Chondrocyte (in vitro differentiated cells): Measurements from ENCODE around the gene DPP8. TPM values are rescaled to one million over a fixed set of nuclear protein-coding genes. Genes with fewer than 3 reads are reported as not detected.

ENCODE experiments used
- DNase-seq: peaks from one replicate; pipeline ENCODE4 v3.0.0; 2021; ENCODE audit warnings: mixed read lengths, low spot score
- H3K27ac Mint-ChIP-seq: one replicate; pipeline ENCODE4 v1.8.0; 2021; ENCODE audit warnings: mild to moderate bottlenecking, moderate library complexity, mixed read lengths; ENCODE audit not compliant: unreplicated experiment
- H3K27me3 Mint-ChIP-seq: 2 replicates; pipeline ENCODE4 v1.8.0; 2021; ENCODE audit warnings: low read depth, mixed read lengths
- H3K36me3 Mint-ChIP-seq: 2 replicates; pipeline ENCODE4 v1.8.0; 2021; ENCODE audit warnings: low read depth, mixed read lengths
- H3K4me1 Mint-ChIP-seq: 2 replicates; pipeline ENCODE4 v1.8.0; 2021; ENCODE audit warnings: low read depth, mild to moderate bottlenecking, mixed read lengths
- H3K4me3 Mint-ChIP-seq: one replicate; pipeline ENCODE4 v1.8.0; 2021; ENCODE audit warnings: mild to moderate bottlenecking, moderate library complexity, mixed read lengths; ENCODE audit not compliant: unreplicated experiment
- H3K9me3 Mint-ChIP-seq: 2 replicates; pipeline ENCODE4 v1.8.0; 2021; ENCODE audit warnings: low read depth, mixed read lengths
- total RNA-seq: library from RNA; stranded (reverse); gene quantifications from 3 replicates; pipeline ENCODE4 v1.2.1, GENCODE V29; 2021
- TF ChIP-seq, protein P1 (sequence below): fragments of 200-600 bp; sonication (generic); IDR thresholded peaks from 2 replicates; pipeline ENCODE4 v1.5.0; 2021; ENCODE audit warnings: antibody characterized with exemption, mild to moderate bottlenecking, moderate library complexity

The DPP8 gene
- total RNA-seq, 1 donor from 2014 or later: 31.3 TPM

DNA sequence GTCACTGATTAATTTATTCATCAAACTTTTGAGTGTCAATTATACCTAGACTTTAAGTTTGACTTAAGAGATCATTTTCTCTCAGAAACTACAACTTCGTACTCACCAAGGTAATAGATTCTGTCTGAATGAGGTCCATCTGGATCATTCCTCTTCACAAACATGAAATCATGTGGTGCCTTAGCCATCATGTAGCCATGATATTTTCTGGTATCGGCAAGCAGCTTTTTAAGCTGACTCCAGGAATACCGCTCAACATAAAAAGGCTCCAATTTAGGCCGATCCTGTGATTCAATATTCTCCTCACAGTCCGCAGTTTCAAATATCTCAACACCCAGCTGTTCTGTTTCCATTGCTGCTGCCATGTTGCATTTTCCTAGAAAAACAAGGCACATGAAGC lies 5.3 kb downstream of the DPP8 start:
- TF ChIP-seq, protein P1, sequence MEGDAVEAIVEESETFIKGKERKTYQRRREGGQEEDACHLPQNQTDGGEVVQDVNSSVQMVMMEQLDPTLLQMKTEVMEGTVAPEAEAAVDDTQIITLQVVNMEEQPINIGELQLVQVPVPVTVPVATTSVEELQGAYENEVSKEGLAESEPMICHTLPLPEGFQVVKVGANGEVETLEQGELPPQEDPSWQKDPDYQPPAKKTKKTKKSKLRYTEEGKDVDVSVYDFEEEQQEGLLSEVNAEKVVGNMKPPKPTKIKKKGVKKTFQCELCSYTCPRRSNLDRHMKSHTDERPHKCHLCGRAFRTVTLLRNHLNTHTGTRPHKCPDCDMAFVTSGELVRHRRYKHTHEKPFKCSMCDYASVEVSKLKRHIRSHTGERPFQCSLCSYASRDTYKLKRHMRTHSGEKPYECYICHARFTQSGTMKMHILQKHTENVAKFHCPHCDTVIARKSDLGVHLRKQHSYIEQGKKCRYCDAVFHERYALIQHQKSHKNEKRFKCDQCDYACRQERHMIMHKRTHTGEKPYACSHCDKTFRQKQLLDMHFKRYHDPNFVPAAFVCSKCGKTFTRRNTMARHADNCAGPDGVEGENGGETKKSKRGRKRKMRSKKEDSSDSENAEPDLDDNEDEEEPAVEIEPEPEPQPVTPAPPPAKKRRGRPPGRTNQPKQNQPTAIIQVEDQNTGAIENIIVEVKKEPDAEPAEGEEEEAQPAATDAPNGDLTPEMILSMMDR: no peak
- H3K4me1 Mint-ChIP-seq: peaks cover 22% of the 10 kb centered on the region
- H3K27ac Mint-ChIP-seq: no peak overlapping the region
- H3K27me3 Mint-ChIP-seq: no peaks in the 10 kb centered on the region
- H3K36me3 Mint-ChIP-seq: peaks cover 8% of the 10 kb centered on the region
- H3K4me3 Mint-ChIP-seq: no peak overlapping the region
- no peaks in the 10 kb centered on the region for H3K9me3 Mint-ChIP-seq
- DNase-seq: no peak

DNA sequence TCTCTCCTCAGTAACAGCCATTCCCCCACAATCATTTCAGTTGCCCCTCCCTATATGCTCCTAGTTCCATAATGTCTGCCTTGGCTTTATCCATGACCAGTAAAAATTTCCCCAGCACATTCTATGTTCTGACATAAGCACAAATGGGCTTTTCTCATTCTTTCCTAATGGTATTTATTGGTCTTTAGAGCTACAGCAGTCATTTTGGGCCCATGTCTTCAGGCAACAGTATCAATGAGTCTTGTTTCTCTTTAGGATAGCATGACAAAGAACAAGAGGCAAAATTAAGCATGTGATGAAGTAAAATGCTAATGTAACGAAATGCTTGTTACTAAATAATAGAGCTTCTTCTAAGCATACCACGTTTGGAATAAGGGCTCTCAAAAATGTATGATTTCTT lies 8.2 kb downstream of the DPP8 start:
- Mint-ChIP-seq H3K36me3 (peaks cover 11% of the 10 kb centered on the region), H3K4me3 (no peak overlapping the region), H3K27me3 (no peaks in the 10 kb centered on the region), H3K9me3 (no peaks in the 10 kb centered on the region), H3K27ac (no peak overlapping the region), H3K4me1 (peaks cover 4% of the 10 kb centered on the region)
- TF ChIP-seq, protein P1: no peak
- DNase-seq: no peak

DNA sequence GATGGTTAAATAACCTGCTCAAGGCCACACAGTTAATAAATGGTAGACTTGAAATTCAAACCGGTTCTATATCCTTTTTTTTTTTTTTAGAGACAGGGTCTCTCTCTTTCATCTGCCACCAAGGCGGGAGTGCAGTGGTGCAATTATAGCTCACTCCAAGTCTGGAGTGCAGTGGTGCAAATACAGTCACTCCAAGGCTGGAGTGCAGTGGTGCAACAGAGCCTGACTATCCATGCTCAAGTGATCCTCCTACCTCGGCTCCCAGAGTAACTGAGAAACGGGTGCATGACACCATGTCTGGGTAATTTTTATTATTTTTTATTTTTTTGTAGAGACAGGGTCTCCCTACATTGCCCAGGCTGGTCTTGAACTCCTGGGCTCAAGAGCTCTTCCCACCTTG lies 23.4 kb downstream of the DPP8 start:
- H3K27ac Mint-ChIP-seq: no peak overlapping the region
- no peaks in the 10 kb centered on the region for H3K4me1 Mint-ChIP-seq
- H3K36me3 Mint-ChIP-seq: peaks cover 17% of the 10 kb centered on the region
- H3K27me3 Mint-ChIP-seq: no peaks in the 10 kb centered on the region
- no peak for DNase-seq
- TF ChIP-seq, protein P1: no peak
- H3K4me3 Mint-ChIP-seq: no peak overlapping the region
- H3K9me3 Mint-ChIP-seq: no peaks in the 10 kb centered on the region

DNA sequence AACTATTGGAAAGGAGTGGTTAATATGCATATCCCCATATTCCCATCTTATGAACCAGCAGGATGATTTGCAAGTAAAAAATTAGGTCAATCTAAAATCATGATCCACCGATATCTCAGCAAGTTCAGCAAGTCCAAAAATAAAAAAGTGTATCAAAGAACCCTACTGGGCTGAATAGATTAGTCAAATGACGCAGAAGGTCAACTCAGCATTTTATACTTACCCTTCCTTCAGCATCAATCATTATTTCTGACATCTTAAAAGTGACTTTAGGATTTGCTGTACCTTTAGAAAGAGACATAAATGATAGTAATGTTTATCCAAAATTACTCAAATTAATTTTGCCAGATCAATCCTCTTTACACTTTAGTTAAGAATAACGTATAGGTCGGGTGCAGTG lies 32.6 kb downstream of the DPP8 start:
- Mint-ChIP-seq H3K9me3 (no peaks in the 10 kb centered on the region), H3K36me3 (peaks cover 21% of the 10 kb centered on the region), H3K4me3 (no peak overlapping the region), H3K4me1 (no peaks in the 10 kb centered on the region), H3K27me3 (no peaks in the 10 kb centered on the region), H3K27ac (no peak overlapping the region)
- TF ChIP-seq, protein P1: no peak
- DNase-seq: no peak

DNA sequence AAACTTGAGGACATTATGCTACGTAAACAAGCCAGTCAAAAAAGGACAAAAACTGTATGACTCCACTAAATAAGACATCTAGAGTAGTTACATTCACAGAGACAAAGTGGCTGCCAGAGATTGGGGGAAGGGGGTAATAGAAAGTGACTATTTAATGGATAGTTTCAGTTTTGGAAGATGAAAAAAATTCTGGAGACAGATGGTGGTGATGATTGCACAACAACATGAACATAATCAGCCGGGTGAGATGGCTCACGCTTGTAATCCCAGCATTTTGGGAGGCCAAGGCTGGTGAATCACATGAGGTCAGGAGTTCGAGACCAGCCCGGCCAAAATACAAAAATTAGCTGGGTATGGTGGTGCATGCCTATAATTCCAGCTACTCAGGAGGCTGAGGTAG lies 40.6 kb downstream of the DPP8 start:
- Mint-ChIP-seq H3K4me1 (peaks cover 10% of the 10 kb centered on the region), H3K36me3 (peaks cover 16% of the 10 kb centered on the region), H3K9me3 (no peaks in the 10 kb centered on the region), H3K27ac (no peak overlapping the region), H3K4me3 (no peak overlapping the region), H3K27me3 (no peaks in the 10 kb centered on the region)
- no peak for DNase-seq
- TF ChIP-seq, protein P1: no peak
